B cell (primary cell): Measurements from ENCODE around the gene CUTA.

Source experiments
- EZH2 ChIP-seq: IDR thresholded peaks from 2 replicates; pipeline ENCODE4 v1.6.1; 2012; ENCODE audit warnings: borderline replicate concordance, low read depth, mild to moderate bottlenecking, moderate library complexity, low read length; ENCODE audit not compliant: insufficient read depth, poor library complexity, severe bottlenecking
- TF ChIP-seq, protein P1 (sequence below): fragments of 200-600 bp; IDR thresholded peaks from one replicate; pipeline ENCODE4 v1.8.0; 2022; ENCODE audit warnings: antibody characterized with exemption, mild to moderate bottlenecking

DNA sequence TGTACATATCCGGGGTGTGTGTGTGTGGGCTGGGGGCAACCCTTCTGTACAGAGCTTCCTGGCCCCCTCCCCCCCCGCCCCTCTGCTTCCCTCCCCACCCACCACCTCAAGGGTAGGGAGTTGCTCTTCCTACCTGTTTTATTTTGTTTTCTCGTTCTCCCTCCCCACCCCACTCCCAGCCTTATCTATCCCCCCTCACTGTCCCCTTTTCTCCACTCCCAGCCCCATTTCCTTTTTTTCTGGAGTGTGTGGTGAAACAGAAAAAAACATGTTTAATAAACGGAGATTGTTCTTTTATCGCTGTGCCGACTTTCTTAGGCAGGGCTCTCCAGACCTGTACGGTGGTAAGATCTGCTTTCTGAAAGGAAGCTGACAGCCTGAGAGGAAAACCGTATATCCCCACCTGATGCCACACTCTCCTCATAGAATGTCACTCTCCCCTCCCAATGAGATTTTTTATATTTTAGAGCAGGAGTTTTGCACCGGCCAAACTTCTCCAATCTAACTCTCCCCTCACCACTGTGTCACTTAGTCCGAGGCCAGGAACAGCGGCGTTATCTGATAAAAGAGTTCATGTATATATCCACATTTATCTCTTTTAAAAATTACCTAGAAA, 35.6 kb upstream of the CUTA start:
- TF ChIP-seq, protein P1, sequence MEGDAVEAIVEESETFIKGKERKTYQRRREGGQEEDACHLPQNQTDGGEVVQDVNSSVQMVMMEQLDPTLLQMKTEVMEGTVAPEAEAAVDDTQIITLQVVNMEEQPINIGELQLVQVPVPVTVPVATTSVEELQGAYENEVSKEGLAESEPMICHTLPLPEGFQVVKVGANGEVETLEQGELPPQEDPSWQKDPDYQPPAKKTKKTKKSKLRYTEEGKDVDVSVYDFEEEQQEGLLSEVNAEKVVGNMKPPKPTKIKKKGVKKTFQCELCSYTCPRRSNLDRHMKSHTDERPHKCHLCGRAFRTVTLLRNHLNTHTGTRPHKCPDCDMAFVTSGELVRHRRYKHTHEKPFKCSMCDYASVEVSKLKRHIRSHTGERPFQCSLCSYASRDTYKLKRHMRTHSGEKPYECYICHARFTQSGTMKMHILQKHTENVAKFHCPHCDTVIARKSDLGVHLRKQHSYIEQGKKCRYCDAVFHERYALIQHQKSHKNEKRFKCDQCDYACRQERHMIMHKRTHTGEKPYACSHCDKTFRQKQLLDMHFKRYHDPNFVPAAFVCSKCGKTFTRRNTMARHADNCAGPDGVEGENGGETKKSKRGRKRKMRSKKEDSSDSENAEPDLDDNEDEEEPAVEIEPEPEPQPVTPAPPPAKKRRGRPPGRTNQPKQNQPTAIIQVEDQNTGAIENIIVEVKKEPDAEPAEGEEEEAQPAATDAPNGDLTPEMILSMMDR: no peak
- no peak for TF ChIP-seq EZH2
